Measurements from ENCODE around the gene SPATA3. TPM values are rescaled to one million over a fixed set of nuclear protein-coding genes. Genes with fewer than 3 reads are reported as not detected.
"Not testable (repeated sequence)": the region's sequence is repeated elsewhere in the genome, so short reads cannot be mapped to it uniquely, and the experiment has no call there.

The SPATA3 gene
- total RNA-seq, 2 experiments from 2014 or later = not detected

GRCh38 chr2:231000211-231000904 is 4.4 kb downstream of the SPATA3 start:
- Mint-ChIP-seq H3K4me1 (peaks cover 4% of the 10 kb centered on the region), H3K4me3 (no peak overlapping the region), H3K9me3 (peaks cover 5% of the 10 kb centered on the region), H3K36me3 (peaks cover 2% of the 10 kb centered on the region), H3K27me3 (peaks cover 32% of the 10 kb centered on the region), H3K27ac (no peak overlapping the region)
- DNase-seq = no peak

- no peak for DNase-seq
- Mint-ChIP-seq H3K4me3 (no peak overlapping the region), H3K27me3 (peaks cover 30% of the 10 kb centered on the region), H3K27ac (no peak overlapping the region), H3K36me3 (peaks cover 4% of the 10 kb centered on the region), H3K9me3 (peaks cover 8% of the 10 kb centered on the region), H3K4me1 (peaks cover 4% of the 10 kb centered on the region)
Observed at GRCh38 chr2:231001036-231001435, 5.1 kb downstream of the SPATA3 start.

- H3K27me3 Mint-ChIP-seq = peaks cover 30% of the 10 kb centered on the region
- H3K27ac Mint-ChIP-seq = no peak overlapping the region
- H3K4me1 Mint-ChIP-seq = peaks cover 4% of the 10 kb centered on the region
- no peak overlapping the region for H3K4me3 Mint-ChIP-seq
- peaks cover 8% of the 10 kb centered on the region for H3K9me3 Mint-ChIP-seq
- DNase-seq = no peak
- peaks cover 4% of the 10 kb centered on the region for H3K36me3 Mint-ChIP-seq
Observed at GRCh38 chr2:231001921-231002320, 6.0 kb downstream of the SPATA3 start.

GRCh38 chr2:231002641-231003040 is 6.7 kb downstream of the SPATA3 start:
- H3K4me3 Mint-ChIP-seq = no peak overlapping the region
- H3K27me3 Mint-ChIP-seq = peaks cover 30% of the 10 kb centered on the region
- H3K9me3 Mint-ChIP-seq = peaks cover 6% of the 10 kb centered on the region
- no peak for DNase-seq
- peaks cover 4% of the 10 kb centered on the region for H3K36me3 Mint-ChIP-seq
- peaks cover 4% of the 10 kb centered on the region for H3K4me1 Mint-ChIP-seq
- H3K27ac Mint-ChIP-seq = no peak overlapping the region

- Mint-ChIP-seq H3K27ac (no peak overlapping the region), H3K4me1 (peaks cover 1% of the 10 kb centered on the region), H3K9me3 (peaks cover 6% of the 10 kb centered on the region), H3K27me3 (peaks cover 30% of the 10 kb centered on the region), H3K36me3 (peaks cover 4% of the 10 kb centered on the region), H3K4me3 (no peak overlapping the region)
- no peak for DNase-seq
Observed at GRCh38 chr2:231003186-231003585, 7.3 kb downstream of the SPATA3 start.

- H3K4me3 Mint-ChIP-seq, DNase-seq, H3K4me1 Mint-ChIP-seq, H3K36me3 Mint-ChIP-seq, H3K9me3 Mint-ChIP-seq, H3K27ac Mint-ChIP-seq: not testable (repeated sequence)
- peaks cover 19% of the 10 kb centered on the region for H3K27me3 Mint-ChIP-seq
Observed at GRCh38 chr2:231004930-231005329, 9.0 kb downstream of the SPATA3 start.

GRCh38 chr2:231007286-231008098 is 11.6 kb downstream of the SPATA3 start:
- DNase-seq = no peak
- no peaks in the 10 kb centered on the region for H3K4me1 Mint-ChIP-seq
- no peak overlapping the region for H3K27ac Mint-ChIP-seq
- no peak overlapping the region for H3K4me3 Mint-ChIP-seq
- peaks cover 4% of the 10 kb centered on the region for H3K36me3 Mint-ChIP-seq
- H3K27me3 Mint-ChIP-seq = no peaks in the 10 kb centered on the region
- H3K9me3 Mint-ChIP-seq = peaks cover 6% of the 10 kb centered on the region

- Mint-ChIP-seq H3K36me3 (peaks cover 4% of the 10 kb centered on the region), H3K4me1 (no peaks in the 10 kb centered on the region), H3K9me3 (peaks cover 6% of the 10 kb centered on the region), H3K4me3 (no peak overlapping the region), H3K27ac (no peak overlapping the region), H3K27me3 (no peaks in the 10 kb centered on the region)
- DNase-seq = no peak
Observed at GRCh38 chr2:231008131-231008530, 12.2 kb downstream of the SPATA3 start.

GRCh38 chr2:231009236-231009919 is 13.5 kb downstream of the SPATA3 start:
- H3K4me1 Mint-ChIP-seq = no peaks in the 10 kb centered on the region
- H3K36me3 Mint-ChIP-seq = peaks cover 4% of the 10 kb centered on the region
- peaks cover 6% of the 10 kb centered on the region for H3K9me3 Mint-ChIP-seq
- H3K27ac Mint-ChIP-seq = no peak overlapping the region
- no peaks in the 10 kb centered on the region for H3K27me3 Mint-ChIP-seq
- no peak for DNase-seq
- no peak overlapping the region for H3K4me3 Mint-ChIP-seq

- no peak for DNase-seq
- Mint-ChIP-seq H3K27me3 (peaks cover 5% of the 10 kb centered on the region), H3K27ac (no peak overlapping the region), H3K9me3 (peaks cover 3% of the 10 kb centered on the region), H3K36me3 (peaks cover 3% of the 10 kb centered on the region), H3K4me3 (no peak overlapping the region), H3K4me1 (no peaks in the 10 kb centered on the region)
Observed at GRCh38 chr2:231010201-231010730, 14.3 kb downstream of the SPATA3 start.

GRCh38 chr2:231011526-231011925 is 15.6 kb downstream of the SPATA3 start:
- peaks cover 5% of the 10 kb centered on the region for H3K27me3 Mint-ChIP-seq
- no peak for DNase-seq
- H3K4me3 Mint-ChIP-seq = no peak overlapping the region
- H3K9me3 Mint-ChIP-seq = no peaks in the 10 kb centered on the region
- no peak overlapping the region for H3K27ac Mint-ChIP-seq
- no peaks in the 10 kb centered on the region for H3K4me1 Mint-ChIP-seq
- no peaks in the 10 kb centered on the region for H3K36me3 Mint-ChIP-seq

GRCh38 chr2:231012463-231012862 is 16.5 kb downstream of the SPATA3 start:
- H3K9me3 Mint-ChIP-seq = no peaks in the 10 kb centered on the region
- H3K36me3 Mint-ChIP-seq = no peaks in the 10 kb centered on the region
- H3K4me1 Mint-ChIP-seq = no peaks in the 10 kb centered on the region
- no peak overlapping the region for H3K27ac Mint-ChIP-seq
- no peak overlapping the region for H3K4me3 Mint-ChIP-seq
- peaks cover 8% of the 10 kb centered on the region for H3K27me3 Mint-ChIP-seq
- no peak for DNase-seq

GRCh38 chr2:231013820-231014219 is 17.9 kb downstream of the SPATA3 start:
- Mint-ChIP-seq H3K27ac (no peak overlapping the region), H3K36me3 (no peaks in the 10 kb centered on the region), H3K4me1 (no peaks in the 10 kb centered on the region), H3K9me3 (no peaks in the 10 kb centered on the region), H3K27me3 (peaks cover 8% of the 10 kb centered on the region), H3K4me3 (no peak overlapping the region)
- no peak for DNase-seq

GRCh38 chr2:231015478-231015877 is 19.6 kb downstream of the SPATA3 start:
- H3K27ac Mint-ChIP-seq = no peak overlapping the region
- no peaks in the 10 kb centered on the region for H3K9me3 Mint-ChIP-seq
- H3K36me3 Mint-ChIP-seq = no peaks in the 10 kb centered on the region
- DNase-seq = no peak
- no peak overlapping the region for H3K4me3 Mint-ChIP-seq
- no peaks in the 10 kb centered on the region for H3K4me1 Mint-ChIP-seq
- H3K27me3 Mint-ChIP-seq = peaks cover 8% of the 10 kb centered on the region

- H3K9me3 Mint-ChIP-seq = no peaks in the 10 kb centered on the region
- H3K36me3 Mint-ChIP-seq = no peaks in the 10 kb centered on the region
- peaks cover 8% of the 10 kb centered on the region for H3K27me3 Mint-ChIP-seq
- no peak overlapping the region for H3K27ac Mint-ChIP-seq
- no peak for DNase-seq
- H3K4me3 Mint-ChIP-seq = no peak overlapping the region
- no peaks in the 10 kb centered on the region for H3K4me1 Mint-ChIP-seq
Observed at GRCh38 chr2:231015926-231016325, 20.0 kb downstream of the SPATA3 start.
